ENCODE results near the gene C22orf31.
"Not testable (repeated sequence)": the region's sequence is repeated elsewhere in the genome, so short reads cannot be mapped to it uniquely, and the experiment has no call there.

- TF ChIP-seq CEBPB (IDR thresholded peaks at IDR 0.05; ENCODE audit: low read depth); ATF3 (IDR thresholded peaks at IDR 0.05); CTCF (IDR thresholded peaks at IDR 0.05 in 2 of 3, conservative IDR thresholded peaks at IDR 0.05 in 1 of 3; ENCODE audit: borderline replicate concordance in 1 of 3, insufficient read depth in 1 of 3, low read depth in 2 of 3, low read length in 2 of 3); JUND (IDR thresholded peaks at IDR 0.05); REST (IDR thresholded peaks at IDR 0.05; ENCODE audit: low read depth); MAX (IDR thresholded peaks at IDR 0.05); SIN3A (IDR thresholded peaks at IDR 0.05; ENCODE audit: low read depth); SP1 (IDR thresholded peaks at IDR 0.05; ENCODE audit: low read depth); SRF (IDR thresholded peaks at IDR 0.05; ENCODE audit: low read depth): not testable (repeated sequence)
These were observed 21.9 kb upstream of the C22orf31 start for GRCh38 chr22:29083576-29083932.

Data from HCT116 (cell line).